Measurements from ENCODE around the gene CRLF3. TPM values are rescaled to one million over a fixed set of nuclear protein-coding genes. Genes with fewer than 3 reads are reported as not detected.
"Not testable (repeated sequence)": the region's sequence is repeated elsewhere in the genome, so short reads cannot be mapped to it uniquely, and the experiment has no call there.

The CRLF3 gene
- total RNA-seq, 1 donor from 2014 or later: 53.5 TPM

- no peaks in the 10 kb centered on the region for H3K27me3 Mint-ChIP-seq
- H3K4me3 Mint-ChIP-seq: no peak overlapping the region
- peaks cover 26% of the 10 kb centered on the region for H3K36me3 Mint-ChIP-seq (ENCODE audit: low read depth)
- POLR2A ChIA-PET: interaction anchor here (0.6 to 0.7 kb wide), 2 partner anchors 8 to 484 kb away, joined by 3 to 7 read pairs; partner anchors contain the start of gene CRLF3
- intact Hi-C loops (cut with micrococcal nuclease): no loop called here
- peaks cover 60% of the 10 kb centered on the region for H3K4me1 Mint-ChIP-seq
- no peak for DNase-seq
- no peak for TF ChIP-seq CTCF (IDR thresholded peaks at IDR 0.05)
- CTCF ChIA-PET: no interaction called here
- H3K27ac Mint-ChIP-seq: peak overlapping the region; percentile 61
- no peak for ATAC-seq (ENCODE audit: low read depth)
- H3K9me3 Mint-ChIP-seq: no peaks in the 10 kb centered on the region
These were observed 8.3 kb downstream of the CRLF3 start for GRCh38 chr17:30816165-30816564.

GRCh38 chr17:30814860-30815259 is 9.6 kb downstream of the CRLF3 start:
- DNase-seq; CTCF ChIA-PET; intact Hi-C loops (cut with micrococcal nuclease); H3K9me3 Mint-ChIP-seq; H3K27me3 Mint-ChIP-seq; H3K4me3 Mint-ChIP-seq; H3K27ac Mint-ChIP-seq; ATAC-seq (ENCODE audit: low read depth): not testable (repeated sequence)
- peaks cover 59% of the 10 kb centered on the region for H3K4me1 Mint-ChIP-seq
- peaks cover 28% of the 10 kb centered on the region for H3K36me3 Mint-ChIP-seq (ENCODE audit: low read depth)
- POLR2A ChIA-PET: interaction anchor here (0.6 to 0.7 kb wide), 5 partner anchors 17 to 1666 kb away, joined by 3 to 5 read pairs (median 3); partner anchors contain the start of genes ATAD5 and RNF135

GRCh38 chr17:30814236-30814635 is 10.3 kb downstream of the CRLF3 start:
- DNase-seq; H3K27ac Mint-ChIP-seq; CTCF ChIA-PET; H3K27me3 Mint-ChIP-seq; H3K9me3 Mint-ChIP-seq; ATAC-seq (ENCODE audit: low read depth); H3K4me3 Mint-ChIP-seq; intact Hi-C loops (cut with micrococcal nuclease): not testable (repeated sequence)
- POLR2A ChIA-PET: interaction anchor here (0.6 to 0.7 kb wide), 3 partner anchors 407 to 1665 kb away, joined by 3 read pairs; no protein-coding TSS in a partner anchor
- H3K36me3 Mint-ChIP-seq (ENCODE audit: low read depth): peaks cover 32% of the 10 kb centered on the region
- H3K4me1 Mint-ChIP-seq: peaks cover 59% of the 10 kb centered on the region

GRCh38 chr17:30812218-30813177 is 12.0 kb downstream of the CRLF3 start:
- no peaks in the 10 kb centered on the region for H3K9me3 Mint-ChIP-seq
- DNase-seq: no peak
- no peak overlapping the region for H3K4me3 Mint-ChIP-seq
- peaks cover 21% of the 10 kb centered on the region for H3K36me3 Mint-ChIP-seq (ENCODE audit: low read depth)
- peak overlapping the region; percentile 87 for H3K27ac Mint-ChIP-seq
- H3K27me3 Mint-ChIP-seq: no peaks in the 10 kb centered on the region
- POLR2A ChIA-PET: interaction anchor here (0.7 to 5.5 kb wide), 2 partner anchors 11 to 114 kb away, joined by 11 to 152 read pairs; partner anchors contain the start of gene CRLF3
- no peak for TF ChIP-seq CTCF (IDR thresholded peaks at IDR 0.05)
- intact Hi-C loops (cut with micrococcal nuclease): no loop called here
- no peak for ATAC-seq (ENCODE audit: low read depth)
- H3K4me1 Mint-ChIP-seq: peaks cover 61% of the 10 kb centered on the region
- CTCF ChIA-PET: interaction anchor here (0.7 to 1.4 kb wide), 2 partner anchors 11 to 14 kb away, joined by 3 to 4 read pairs; no protein-coding TSS in a partner anchor

- H3K36me3 Mint-ChIP-seq (ENCODE audit: low read depth): peaks cover 12% of the 10 kb centered on the region
- CTCF ChIA-PET: interaction anchor here (1.2 to 2.5 kb wide), 4 partner anchors 9 to 407 kb away, joined by 3 to 32 read pairs (median 5); partner anchors contain the start of gene CRLF3
- peaks cover 66% of the 10 kb centered on the region for H3K4me1 Mint-ChIP-seq
These were observed 14.6 kb downstream of the CRLF3 start for GRCh38 chr17:30809867-30810266.

More at GRCh38 chr17:30809867-30810266, 14.6 kb downstream of the CRLF3 start:
- intact Hi-C loops (cut with micrococcal nuclease): loop anchor here (1.0 to 5.0 kb wide), 5 partner anchors 14 to 333 kb away; partner anchors contain the start of genes CRLF3, GOSR1, RNF135 and TEFM
- H3K9me3 Mint-ChIP-seq: no peaks in the 10 kb centered on the region
- H3K4me3 Mint-ChIP-seq: peak overlapping the region; percentile 81
- POLR2A ChIA-PET: interaction anchor here (1.1 to 5.5 kb wide), 7 partner anchors 9 to 198 kb away, joined by 4 to 152 read pairs (median 8); partner anchors contain the start of genes ATAD5, CRLF3 and RNF135
- DNase-seq (no peak), ATAC-seq (ENCODE audit: low read depth) (no peak)
- no peaks in the 10 kb centered on the region for H3K27me3 Mint-ChIP-seq
- H3K27ac Mint-ChIP-seq: peak overlapping the region; percentile 95
- no peak for TF ChIP-seq CTCF (IDR thresholded peaks at IDR 0.05)
